Glutamatergic neuron (in vitro differentiated cells): ENCODE data around the gene SUGCT. TPM values are rescaled to one million over a fixed set of nuclear protein-coding genes. Genes with fewer than 3 reads are reported as not detected.

Experiments used
- DNase-seq: peaks from one replicate; pipeline ENCODE4 v3.0.0; 2022
- H3K27ac Mint-ChIP-seq: one replicate; pipeline ENCODE4 v1.8.0; 2020; ENCODE audit warnings: mild to moderate bottlenecking, mixed read lengths, inconsistent platforms; ENCODE audit not compliant: unreplicated experiment
- H3K27me3 Mint-ChIP-seq: one replicate; pipeline ENCODE4 v1.8.0; 2020; ENCODE audit warnings: mild to moderate bottlenecking, moderate library complexity, mixed read lengths, inconsistent platforms; ENCODE audit not compliant: unreplicated experiment
- H3K36me3 Mint-ChIP-seq: one replicate; pipeline ENCODE4 v1.8.0; 2020; ENCODE audit warnings: mild to moderate bottlenecking, mixed read lengths, inconsistent platforms; ENCODE audit not compliant: unreplicated experiment
- H3K4me1 Mint-ChIP-seq: one replicate; pipeline ENCODE4 v1.8.0; 2020; ENCODE audit warnings: mild to moderate bottlenecking, low read depth, mixed read lengths, inconsistent platforms; ENCODE audit not compliant: unreplicated experiment
- H3K4me3 Mint-ChIP-seq: one replicate; pipeline ENCODE4 v1.8.0; 2020; ENCODE audit warnings: mild to moderate bottlenecking, mixed read lengths, inconsistent platforms; ENCODE audit not compliant: unreplicated experiment
- H3K9me3 Mint-ChIP-seq: one replicate; pipeline ENCODE4 v1.8.0; 2020; ENCODE audit warnings: mild to moderate bottlenecking, moderate library complexity, mixed read lengths, inconsistent platforms; ENCODE audit not compliant: unreplicated experiment
- CTCF ChIP-seq: fragments of 200-600 bp; sonication (generic); IDR thresholded peaks from one replicate; pipeline ENCODE4 v1.5.0; 2021; ENCODE audit not compliant: partially characterized antibody, unreplicated experiment
- total RNA-seq: library from RNA; stranded (reverse); fragmentation: NEBNext Ultra II Directional; extraction: Animal tissue kit (Norgen Biotek cat#: 25700); gene quantifications from one replicate; pipeline ENCODE4 v1.2.1, GENCODE V29; 2021; ENCODE audit not compliant: unreplicated experiment

Gene SUGCT
- total RNA-seq, 1 donor from 2014 or later, result 1.2 TPM

- Mint-ChIP-seq H3K27ac (no peak overlapping the region), H3K36me3 (no peaks in the 10 kb centered on the region), H3K4me1 (peaks cover 21% of the 10 kb centered on the region)
These were observed 580.2 kb downstream of the SUGCT start for GRCh38 chr7:40715053-40715430.

GRCh38 chr7:40716052-40716451, 581.2 kb downstream of the SUGCT start:
- Mint-ChIP-seq H3K4me3 (no peak overlapping the region), H3K27ac (no peak overlapping the region), H3K36me3 (no peaks in the 10 kb centered on the region), H3K9me3 (no peaks in the 10 kb centered on the region), H3K4me1 (peaks cover 22% of the 10 kb centered on the region), H3K27me3 (no peaks in the 10 kb centered on the region)
- no peak for TF ChIP-seq CTCF
- no peak for DNase-seq

More at GRCh38 chr7:40715053-40715430, 580.2 kb downstream of the SUGCT start:
- no peak for TF ChIP-seq CTCF
- DNase-seq, result no peak
- Mint-ChIP-seq H3K4me3 (no peak overlapping the region), H3K9me3 (no peaks in the 10 kb centered on the region), H3K27me3 (no peaks in the 10 kb centered on the region)

- H3K27ac Mint-ChIP-seq, result peak overlapping the region; percentile 34
- H3K4me3 Mint-ChIP-seq, result peak overlapping the region; percentile 27
- no peak for TF ChIP-seq CTCF
- no peaks in the 10 kb centered on the region for H3K27me3 Mint-ChIP-seq
- DNase-seq, result peak; percentile 87
- peaks cover 33% of the 10 kb centered on the region for H3K4me1 Mint-ChIP-seq
- no peaks in the 10 kb centered on the region for H3K9me3 Mint-ChIP-seq
- no peaks in the 10 kb centered on the region for H3K36me3 Mint-ChIP-seq
These were observed 582.4 kb downstream of the SUGCT start for GRCh38 chr7:40717242-40717641.

- H3K27me3 Mint-ChIP-seq, result no peaks in the 10 kb centered on the region
- peaks cover 30% of the 10 kb centered on the region for H3K4me1 Mint-ChIP-seq
- no peak overlapping the region for H3K27ac Mint-ChIP-seq
- H3K4me3 Mint-ChIP-seq, result no peak overlapping the region
- no peak for TF ChIP-seq CTCF
- no peak for DNase-seq
- H3K9me3 Mint-ChIP-seq, result no peaks in the 10 kb centered on the region
- H3K36me3 Mint-ChIP-seq, result no peaks in the 10 kb centered on the region
These were observed 585.6 kb downstream of the SUGCT start for GRCh38 chr7:40720416-40720815.

GRCh38 chr7:40721342-40721949, 586.6 kb downstream of the SUGCT start:
- Mint-ChIP-seq H3K4me3 (no peak overlapping the region), H3K27ac (peak overlapping the region; percentile 33), H3K27me3 (no peaks in the 10 kb centered on the region), H3K9me3 (no peaks in the 10 kb centered on the region), H3K4me1 (peaks cover 22% of the 10 kb centered on the region), H3K36me3 (no peaks in the 10 kb centered on the region)
- TF ChIP-seq CTCF, result no peak
- DNase-seq, result no peak
